Epithelial cell of esophagus (primary cell): ENCODE data around the gene COL4A2.

Experiments used
- DNase-seq: peaks from one replicate; pipeline ENCODE4 v3.0.0; 2010; ENCODE audit warnings: low read depth
- H3K4me3 ChIP-seq: 2 replicates; pipeline ENCODE4 v1.5.1; 2011; ENCODE audit warnings: mild to moderate bottlenecking, low read length, control low read depth
- CTCF ChIP-seq: IDR thresholded peaks from 2 replicates; pipeline ENCODE4 v1.5.1; 2011; ENCODE audit warnings: low read depth, mild to moderate bottlenecking, low read length, control low read depth, inconsistent platforms; ENCODE audit not compliant: insufficient read depth; ENCODE audit errors: missing control alignments

COL4A2 gene

GRCh38 chr13:110402299-110403069 lies 95.4 kb downstream of the COL4A2 start:
- TF ChIP-seq CTCF = no peak
- no peak for DNase-seq
- H3K4me3 ChIP-seq = no peak overlapping the region

GRCh38 chr13:110403315-110403714 lies 96.2 kb downstream of the COL4A2 start:
- no peak for TF ChIP-seq CTCF
- no peak for DNase-seq

GRCh38 chr13:110403721-110404120 lies 96.6 kb downstream of the COL4A2 start:
- no peak overlapping the region for H3K4me3 ChIP-seq
- no peak for DNase-seq
- TF ChIP-seq CTCF = no peak

More at GRCh38 chr13:110403315-110403714, 96.2 kb downstream of the COL4A2 start:
- no peak overlapping the region for H3K4me3 ChIP-seq

GRCh38 chr13:110404321-110404720 lies 97.2 kb downstream of the COL4A2 start:
- TF ChIP-seq CTCF = no peak
- no peak for DNase-seq
- no peak overlapping the region for H3K4me3 ChIP-seq

- no peak overlapping the region for H3K4me3 ChIP-seq
- DNase-seq = no peak
- TF ChIP-seq CTCF = no peak
These were observed 98.7 kb downstream of the COL4A2 start for GRCh38 chr13:110405597-110406450.

- no peak overlapping the region for H3K4me3 ChIP-seq
- TF ChIP-seq CTCF = no peak
- no peak for DNase-seq
These were observed 99.9 kb downstream of the COL4A2 start for GRCh38 chr13:110407021-110407420.

GRCh38 chr13:110407531-110407930 lies 100.4 kb downstream of the COL4A2 start:
- no peak for DNase-seq
- no peak for TF ChIP-seq CTCF
- no peak overlapping the region for H3K4me3 ChIP-seq
